ENCODE results near the gene FARP1.

FARP1 gene

DNA sequence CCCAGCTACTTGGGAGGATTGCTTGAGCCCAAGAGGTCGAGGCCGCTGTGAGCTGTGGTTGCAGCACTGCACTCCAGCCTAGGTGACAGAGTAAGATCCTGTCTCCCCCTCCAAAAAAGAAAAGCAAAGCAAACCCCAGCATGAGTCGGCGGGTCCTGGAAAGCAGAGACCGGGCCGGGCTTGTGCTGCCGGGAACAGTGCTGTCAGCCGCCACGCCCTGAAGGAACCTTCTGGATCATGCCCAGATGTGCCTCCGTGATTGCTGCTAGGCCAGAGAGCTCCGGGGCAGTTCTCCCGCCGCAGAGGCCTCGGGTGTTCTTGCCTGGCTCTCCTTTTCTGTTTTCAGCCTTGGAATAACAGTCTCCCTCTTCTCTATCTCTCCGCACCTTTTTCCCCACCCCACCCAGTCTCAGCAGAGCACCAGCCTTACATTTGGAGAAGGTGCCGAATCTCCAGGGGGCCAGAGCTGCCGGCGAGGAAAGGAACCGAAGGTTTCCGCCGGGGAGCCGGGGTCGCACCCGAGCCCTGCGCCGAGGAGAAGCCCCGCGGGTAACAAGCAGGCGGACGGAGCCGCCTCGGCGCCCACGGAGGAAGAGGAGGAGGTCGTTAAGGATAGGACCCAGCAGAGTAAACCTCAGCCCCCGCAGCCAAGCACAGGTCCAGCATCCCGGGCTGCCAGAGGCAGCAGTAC lies 252.1 kb downstream of the FARP1 start:
- Histone ChIP-seq H3K27ac (ENCODE audit: low read length) (no peak overlapping the region), H3K4me1 (ENCODE audit: control insufficient read depth, low read depth, low read length) (peaks cover 8% of the 10 kb centered on the region), H3K9me3 (ENCODE audit: control insufficient read depth, low read depth, low read length) (no peaks in the 10 kb centered on the region), H3K9ac (ENCODE audit: low read length) (no peak overlapping the region), H3K4me3 (ENCODE audit: low read length) (no peak overlapping the region), H3K36me3 (ENCODE audit: control insufficient read depth, low read depth, low read length) (peaks cover 26% of the 10 kb centered on the region), H3K27me3 (ENCODE audit: control insufficient read depth, insufficient read depth, low read length) (no peaks in the 10 kb centered on the region)

DNA sequence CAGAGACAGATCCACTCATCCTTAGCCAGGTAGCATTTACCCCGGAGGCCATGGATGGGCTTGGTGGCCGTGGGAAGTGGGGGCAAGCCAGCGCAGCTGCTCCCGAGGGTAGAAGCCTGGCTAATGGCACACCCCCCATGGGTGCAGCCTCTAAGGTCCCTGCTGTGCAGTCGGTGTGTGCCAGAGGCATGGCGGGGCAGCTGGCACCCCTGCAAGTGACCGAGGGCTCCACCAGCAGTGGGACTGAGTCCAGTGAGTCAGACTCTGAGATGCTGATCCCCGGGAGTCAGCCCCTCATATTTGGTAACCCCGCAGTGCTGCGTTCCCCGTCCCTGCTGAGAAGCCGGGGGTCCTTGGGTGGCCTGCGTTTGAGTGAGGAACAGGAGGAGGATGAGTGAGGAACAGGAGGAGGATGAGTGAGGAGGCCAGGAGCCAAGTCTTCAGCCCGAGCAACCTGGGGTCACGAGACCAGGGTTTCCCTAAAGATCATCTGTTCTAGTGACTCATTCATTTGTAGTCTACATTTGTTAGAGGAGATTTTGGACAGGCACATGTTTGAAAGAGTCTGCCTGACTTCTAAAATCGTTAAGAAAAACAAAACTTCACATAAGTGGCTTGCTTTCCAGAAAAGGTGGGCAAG lies 253.3 kb downstream of the FARP1 start:
- Histone ChIP-seq H3K27ac (ENCODE audit: low read length) (no peak overlapping the region), H3K9ac (ENCODE audit: low read length) (no peak overlapping the region), H3K4me1 (ENCODE audit: control insufficient read depth, low read depth, low read length) (peaks cover 8% of the 10 kb centered on the region), H3K36me3 (ENCODE audit: control insufficient read depth, low read depth, low read length) (peaks cover 16% of the 10 kb centered on the region), H3K4me3 (ENCODE audit: low read length) (no peak overlapping the region), H3K27me3 (ENCODE audit: control insufficient read depth, insufficient read depth, low read length) (no peaks in the 10 kb centered on the region), H3K9me3 (ENCODE audit: control insufficient read depth, low read depth, low read length) (no peaks in the 10 kb centered on the region)

DNA sequence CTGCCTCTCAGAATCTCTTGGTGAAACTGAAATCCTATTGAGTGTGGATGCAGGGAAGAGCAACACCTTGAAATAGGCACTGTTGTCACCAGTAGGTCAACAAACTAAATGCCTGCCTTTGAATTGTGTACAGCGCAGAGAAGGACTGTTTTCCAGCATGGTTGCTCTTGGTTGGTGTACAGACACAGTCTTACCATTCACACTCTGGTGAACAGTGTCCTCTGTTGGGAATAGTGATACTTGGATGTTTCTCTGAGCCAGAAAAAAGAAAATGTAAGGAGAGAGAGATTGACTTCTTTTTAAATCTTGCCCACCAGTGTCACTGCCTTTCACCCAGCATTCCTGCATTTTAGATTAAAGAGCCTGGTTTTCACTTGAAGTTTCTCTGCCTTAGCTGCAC lies 254.3 kb downstream of the FARP1 start:
- no peak overlapping the region for H3K4me3 ChIP-seq (ENCODE audit: low read length)
- H3K36me3 ChIP-seq (ENCODE audit: control insufficient read depth, low read depth, low read length), result peaks cover 16% of the 10 kb centered on the region
- no peak overlapping the region for H3K9ac ChIP-seq (ENCODE audit: low read length)
- H3K9me3 ChIP-seq (ENCODE audit: control insufficient read depth, low read depth, low read length), result no peaks in the 10 kb centered on the region
- no peak overlapping the region for H3K27ac ChIP-seq (ENCODE audit: low read length)
- H3K4me1 ChIP-seq (ENCODE audit: control insufficient read depth, low read depth, low read length), result peaks cover 8% of the 10 kb centered on the region
- H3K27me3 ChIP-seq (ENCODE audit: control insufficient read depth, insufficient read depth, low read length), result no peaks in the 10 kb centered on the region

DNA sequence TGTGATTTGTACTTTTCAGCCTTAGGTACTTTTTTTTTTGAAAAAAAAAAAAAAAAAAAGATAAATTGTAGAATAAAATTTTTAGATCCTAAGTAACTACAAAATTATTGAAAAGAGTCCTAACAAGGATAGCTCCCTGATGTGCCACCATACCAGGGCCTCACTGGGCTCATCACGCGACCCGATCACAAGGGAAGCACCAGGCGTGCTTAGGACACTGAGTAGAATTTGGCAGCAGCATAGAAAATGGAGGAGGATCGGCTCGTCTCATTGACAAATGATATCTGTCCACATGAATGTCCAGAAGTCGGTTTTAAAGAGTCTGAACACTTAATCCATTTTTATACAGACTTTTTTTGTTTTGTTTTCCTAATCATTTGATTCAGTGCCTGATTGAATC lies 255.0 kb downstream of the FARP1 start:
- no peak overlapping the region for H3K9ac ChIP-seq (ENCODE audit: low read length)
- H3K4me3 ChIP-seq (ENCODE audit: low read length), result no peak overlapping the region
- H3K36me3 ChIP-seq (ENCODE audit: control insufficient read depth, low read depth, low read length), result peaks cover 13% of the 10 kb centered on the region
- H3K27ac ChIP-seq (ENCODE audit: low read length), result no peak overlapping the region
- H3K9me3 ChIP-seq (ENCODE audit: control insufficient read depth, low read depth, low read length), result no peaks in the 10 kb centered on the region
- peaks cover 8% of the 10 kb centered on the region for H3K4me1 ChIP-seq (ENCODE audit: control insufficient read depth, low read depth, low read length)
- H3K27me3 ChIP-seq (ENCODE audit: control insufficient read depth, insufficient read depth, low read length), result no peaks in the 10 kb centered on the region

DNA sequence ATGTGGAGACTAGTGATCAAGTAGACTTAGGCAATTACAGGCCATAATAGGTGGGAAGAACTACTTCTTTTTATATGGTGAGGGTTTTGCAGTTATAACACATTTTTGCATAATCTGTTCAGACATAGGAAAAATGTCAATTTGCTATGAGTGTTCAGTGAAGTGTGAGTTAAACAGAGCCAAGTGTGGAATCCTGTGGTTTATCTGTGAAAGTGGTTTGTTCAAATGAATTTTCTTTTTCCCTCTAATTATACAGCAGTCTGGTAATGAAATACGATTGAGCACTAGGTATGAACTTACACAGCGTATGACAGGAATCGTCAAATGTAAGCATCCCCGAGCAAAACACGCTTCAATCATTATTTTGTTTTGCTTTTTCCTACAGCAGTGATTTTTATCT lies 255.7 kb downstream of the FARP1 start:
- no peak overlapping the region for H3K4me3 ChIP-seq (ENCODE audit: low read length)
- no peak overlapping the region for H3K27ac ChIP-seq (ENCODE audit: low read length)
- H3K9me3 ChIP-seq (ENCODE audit: control insufficient read depth, low read depth, low read length), result no peaks in the 10 kb centered on the region
- peaks cover 8% of the 10 kb centered on the region for H3K36me3 ChIP-seq (ENCODE audit: control insufficient read depth, low read depth, low read length)
- no peaks in the 10 kb centered on the region for H3K27me3 ChIP-seq (ENCODE audit: control insufficient read depth, insufficient read depth, low read length)
- H3K9ac ChIP-seq (ENCODE audit: low read length), result no peak overlapping the region
- peaks cover 8% of the 10 kb centered on the region for H3K4me1 ChIP-seq (ENCODE audit: control insufficient read depth, low read depth, low read length)

DNA sequence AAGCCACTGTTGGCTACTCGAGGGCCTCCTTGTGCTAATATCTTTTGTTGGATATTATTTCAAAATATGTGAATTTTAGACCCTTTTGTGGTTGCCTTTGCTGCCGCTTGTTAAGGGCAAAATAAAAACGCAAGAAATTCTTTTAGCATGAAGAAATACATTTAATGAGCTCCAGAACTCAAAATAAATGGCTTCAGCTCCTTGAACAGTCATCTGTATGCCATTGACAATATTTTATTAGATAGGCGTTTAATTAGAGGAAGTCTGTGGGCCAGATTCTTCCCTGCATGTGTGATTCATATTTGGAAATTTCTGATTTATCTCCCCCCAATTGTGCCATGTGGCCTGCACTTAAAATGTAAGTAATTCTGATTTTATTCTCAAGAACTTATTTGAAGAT lies 256.9 kb downstream of the FARP1 start:
- peaks cover 9% of the 10 kb centered on the region for H3K4me1 ChIP-seq (ENCODE audit: control insufficient read depth, low read depth, low read length)
- H3K27ac ChIP-seq (ENCODE audit: low read length), result no peak overlapping the region
- no peaks in the 10 kb centered on the region for H3K9me3 ChIP-seq (ENCODE audit: control insufficient read depth, low read depth, low read length)
- no peaks in the 10 kb centered on the region for H3K27me3 ChIP-seq (ENCODE audit: control insufficient read depth, insufficient read depth, low read length)
- H3K4me3 ChIP-seq (ENCODE audit: low read length), result no peak overlapping the region
- no peak overlapping the region for H3K9ac ChIP-seq (ENCODE audit: low read length)
- H3K36me3 ChIP-seq (ENCODE audit: control insufficient read depth, low read depth, low read length), result peaks cover 8% of the 10 kb centered on the region

DNA sequence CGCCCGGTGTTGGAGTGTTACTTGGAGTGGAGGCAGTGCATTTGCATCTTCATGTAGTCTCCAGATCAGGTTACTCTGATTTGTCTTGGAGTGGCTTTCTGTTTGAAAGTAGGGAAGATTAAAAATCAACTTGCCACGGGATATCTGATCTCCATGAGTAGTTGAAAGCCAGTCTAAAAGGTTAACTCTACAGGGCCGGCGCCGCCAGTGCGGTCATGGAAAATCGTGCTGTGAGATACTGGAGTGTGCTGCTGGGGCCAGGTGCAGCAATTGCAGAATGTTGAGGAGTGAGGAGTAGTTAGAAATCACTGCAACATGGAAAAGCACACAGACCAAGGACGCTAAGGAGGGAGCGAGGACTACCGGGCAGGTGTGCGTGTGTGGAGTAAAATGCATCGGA lies 259.0 kb downstream of the FARP1 start:
- no peak overlapping the region for H3K4me3 ChIP-seq (ENCODE audit: low read length)
- H3K9me3 ChIP-seq (ENCODE audit: control insufficient read depth, low read depth, low read length), result no peaks in the 10 kb centered on the region
- no peak overlapping the region for H3K27ac ChIP-seq (ENCODE audit: low read length)
- no peaks in the 10 kb centered on the region for H3K27me3 ChIP-seq (ENCODE audit: control insufficient read depth, insufficient read depth, low read length)
- H3K4me1 ChIP-seq (ENCODE audit: control insufficient read depth, low read depth, low read length), result peaks cover 11% of the 10 kb centered on the region
- no peak overlapping the region for H3K9ac ChIP-seq (ENCODE audit: low read length)
- H3K36me3 ChIP-seq (ENCODE audit: control insufficient read depth, low read depth, low read length), result no peaks in the 10 kb centered on the region

DNA sequence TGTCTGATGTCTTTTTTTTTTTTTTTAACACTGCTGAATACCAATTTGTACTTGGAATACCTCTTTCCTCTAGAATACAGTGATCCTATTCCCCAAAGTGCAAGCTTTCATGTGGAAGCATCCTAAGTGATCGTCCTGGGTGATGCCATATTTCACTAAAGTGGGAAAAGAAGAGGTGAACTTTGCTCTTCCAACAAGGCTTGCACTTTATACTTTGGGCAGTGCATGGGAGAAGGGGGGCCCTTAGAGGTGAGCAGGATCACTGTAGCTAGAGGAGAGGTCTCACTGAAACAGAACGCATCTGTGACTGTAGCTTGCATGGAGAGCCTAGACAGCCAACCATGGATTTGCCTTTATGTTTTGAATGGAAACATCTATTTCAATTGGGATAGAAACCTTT lies 260.2 kb downstream of the FARP1 start:
- Histone ChIP-seq H3K4me3 (ENCODE audit: low read length) (no peak overlapping the region), H3K27me3 (ENCODE audit: control insufficient read depth, insufficient read depth, low read length) (no peaks in the 10 kb centered on the region), H3K9ac (ENCODE audit: low read length) (no peak overlapping the region), H3K36me3 (ENCODE audit: control insufficient read depth, low read depth, low read length) (no peaks in the 10 kb centered on the region), H3K9me3 (ENCODE audit: control insufficient read depth, low read depth, low read length) (no peaks in the 10 kb centered on the region), H3K4me1 (ENCODE audit: control insufficient read depth, low read depth, low read length) (peaks cover 6% of the 10 kb centered on the region), H3K27ac (ENCODE audit: low read length) (no peak overlapping the region)

DNA sequence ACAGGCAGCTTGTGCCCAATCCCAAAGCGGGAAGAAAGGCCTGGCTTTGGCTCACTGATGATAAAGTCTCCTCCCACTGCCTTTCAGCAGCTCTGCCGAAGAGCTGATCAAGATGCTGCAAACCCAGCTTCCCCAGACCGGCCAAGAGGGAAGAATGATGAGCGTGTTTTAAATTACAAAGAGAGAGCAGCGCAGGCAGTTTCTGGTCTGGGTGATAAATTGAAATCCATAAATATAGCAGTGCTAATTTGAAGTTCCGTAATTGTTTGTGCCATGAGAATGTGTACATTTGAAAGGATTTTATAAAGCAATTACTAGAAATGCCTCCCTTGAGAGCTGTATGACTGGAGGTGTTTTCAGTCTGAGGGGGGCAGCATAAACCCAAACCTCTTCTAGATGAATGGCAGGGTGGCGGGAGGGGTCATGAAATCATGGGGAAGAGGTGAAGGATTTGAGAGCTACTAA lies 262.2 kb downstream of the FARP1 start:
- H3K4me3 ChIP-seq (ENCODE audit: low read length), result no peak overlapping the region
- no peak overlapping the region for H3K27ac ChIP-seq (ENCODE audit: low read length)
- no peaks in the 10 kb centered on the region for H3K36me3 ChIP-seq (ENCODE audit: control insufficient read depth, low read depth, low read length)
- peaks cover 3% of the 10 kb centered on the region for H3K4me1 ChIP-seq (ENCODE audit: control insufficient read depth, low read depth, low read length)
- no peak overlapping the region for H3K9ac ChIP-seq (ENCODE audit: low read length)
- no peaks in the 10 kb centered on the region for H3K27me3 ChIP-seq (ENCODE audit: control insufficient read depth, insufficient read depth, low read length)
- H3K9me3 ChIP-seq (ENCODE audit: control insufficient read depth, low read depth, low read length), result no peaks in the 10 kb centered on the region

DNA sequence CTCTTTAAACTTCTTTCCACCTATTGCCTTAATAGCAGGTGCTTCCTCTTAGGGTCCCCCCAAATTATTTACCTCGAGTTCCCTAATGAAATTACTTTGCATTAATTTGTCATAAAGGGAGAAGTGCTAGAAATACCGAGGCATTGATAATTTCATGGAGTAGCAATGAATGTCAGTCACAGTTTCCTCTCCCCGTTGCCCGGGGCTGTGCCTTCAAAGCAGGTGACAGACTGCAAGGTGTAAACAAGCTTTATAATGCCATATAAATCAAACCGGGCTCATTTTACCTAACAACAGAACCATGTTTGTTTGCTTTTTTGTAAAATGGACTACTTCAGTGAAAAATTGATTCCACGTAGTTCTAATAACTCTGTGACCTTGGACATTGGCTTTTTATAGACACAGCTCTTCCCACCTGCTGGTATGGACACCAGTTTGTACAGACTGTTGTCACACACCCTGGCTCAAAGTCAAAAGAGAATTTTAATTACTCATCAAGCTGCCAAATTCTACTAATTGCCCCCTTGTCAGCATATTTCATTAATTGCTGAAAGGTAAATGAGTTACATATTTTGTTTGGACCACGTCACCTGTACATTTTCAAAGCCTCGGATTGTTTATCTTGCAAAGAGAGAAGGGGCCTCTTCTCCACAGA lies 262.9 kb downstream of the FARP1 start:
- Histone ChIP-seq H3K27ac (ENCODE audit: low read length) (no peak overlapping the region), H3K36me3 (ENCODE audit: control insufficient read depth, low read depth, low read length) (no peaks in the 10 kb centered on the region), H3K9me3 (ENCODE audit: control insufficient read depth, low read depth, low read length) (no peaks in the 10 kb centered on the region), H3K9ac (ENCODE audit: low read length) (no peak overlapping the region), H3K27me3 (ENCODE audit: control insufficient read depth, insufficient read depth, low read length) (no peaks in the 10 kb centered on the region), H3K4me1 (ENCODE audit: control insufficient read depth, low read depth, low read length) (peaks cover 3% of the 10 kb centered on the region), H3K4me3 (ENCODE audit: low read length) (no peak overlapping the region)

DNA sequence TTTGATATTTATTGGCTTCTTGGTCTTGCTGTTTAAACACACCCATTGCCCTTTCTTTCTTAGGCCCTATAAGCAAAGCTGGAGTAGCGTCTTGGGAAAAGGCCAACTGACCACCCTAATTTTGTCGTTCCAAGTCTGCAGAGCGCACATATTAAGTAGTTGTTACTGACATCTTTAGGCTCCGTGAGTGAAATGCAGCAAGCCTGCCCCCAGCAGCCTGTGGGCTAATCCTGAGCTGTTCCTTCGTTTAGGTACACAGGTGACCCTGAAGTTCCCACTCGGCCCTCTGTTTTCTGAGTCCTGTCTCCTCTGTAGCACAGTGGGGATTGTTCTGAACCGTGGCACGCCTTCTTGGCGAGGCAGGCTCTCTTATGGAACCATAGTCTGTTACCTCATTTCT lies 263.5 kb downstream of the FARP1 start:
- H3K4me3 ChIP-seq (ENCODE audit: low read length), result no peak overlapping the region
- H3K4me1 ChIP-seq (ENCODE audit: control insufficient read depth, low read depth, low read length), result peaks cover 3% of the 10 kb centered on the region
- H3K27me3 ChIP-seq (ENCODE audit: control insufficient read depth, insufficient read depth, low read length), result no peaks in the 10 kb centered on the region
- no peak overlapping the region for H3K27ac ChIP-seq (ENCODE audit: low read length)
- H3K36me3 ChIP-seq (ENCODE audit: control insufficient read depth, low read depth, low read length), result no peaks in the 10 kb centered on the region
- no peak overlapping the region for H3K9ac ChIP-seq (ENCODE audit: low read length)
- no peaks in the 10 kb centered on the region for H3K9me3 ChIP-seq (ENCODE audit: control insufficient read depth, low read depth, low read length)

DNA sequence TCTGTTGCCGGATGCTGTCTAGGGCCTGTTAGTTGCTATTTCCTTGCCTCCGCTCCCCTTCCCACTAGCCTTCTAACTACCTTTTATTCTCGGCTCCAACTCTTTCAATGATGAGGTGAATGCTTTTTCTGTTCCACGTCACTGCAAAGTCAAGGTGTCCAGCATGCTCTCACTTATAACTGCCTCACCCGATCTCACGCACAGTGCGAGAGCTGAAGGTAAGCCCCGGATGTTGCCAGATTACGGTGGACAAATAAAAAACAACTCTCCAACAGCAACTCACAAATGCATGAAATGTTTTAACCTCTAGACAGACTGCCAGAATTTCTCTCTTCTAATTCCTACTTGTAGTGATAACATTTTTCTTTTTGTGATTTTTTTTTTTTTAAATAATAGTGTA lies 264.1 kb downstream of the FARP1 start:
- no peaks in the 10 kb centered on the region for H3K27me3 ChIP-seq (ENCODE audit: control insufficient read depth, insufficient read depth, low read length)
- peaks cover 3% of the 10 kb centered on the region for H3K4me1 ChIP-seq (ENCODE audit: control insufficient read depth, low read depth, low read length)
- H3K27ac ChIP-seq (ENCODE audit: low read length), result no peak overlapping the region
- H3K36me3 ChIP-seq (ENCODE audit: control insufficient read depth, low read depth, low read length), result peaks cover 2% of the 10 kb centered on the region
- H3K9me3 ChIP-seq (ENCODE audit: control insufficient read depth, low read depth, low read length), result no peaks in the 10 kb centered on the region
- no peak overlapping the region for H3K4me3 ChIP-seq (ENCODE audit: low read length)
- no peak overlapping the region for H3K9ac ChIP-seq (ENCODE audit: low read length)
